ENCODE results near the gene ZNF280B. TPM values are rescaled to one million over a fixed set of nuclear protein-coding genes. Genes with fewer than 3 reads are reported as not detected.

Gene ZNF280B
- total and polyA plus RNA-seq, 9 of the 15 experiments (the other 6 are each of a cell fraction or from before 2014, with no cell fraction given): 7.7 to 29.9 (median 20.0) TPM

- TF ChIP-seq ELK1 (CRISPR knock-in tag; IDR thresholded peaks at IDR 0.05) (no peak), GMEB1 (CRISPR knock-in tag; IDR thresholded peaks at IDR 0.05) (peak; percentile 22; the same call in 1 of the 2 replicates), ZNF263 (CRISPR knock-in tag; IDR thresholded peaks at IDR 0.05; ENCODE audit: borderline replicate concordance) (no peak), NFIX (CRISPR knock-in tag; IDR thresholded peaks at IDR 0.05; ENCODE audit: low read depth) (no peak), GATAD2A (IDR thresholded peaks at IDR 0.05) (no peak), TEAD1 (CRISPR knock-in tag; IDR thresholded peaks at IDR 0.05) (peak in 1 of 2 experiments; percentile 61; a peak in 1 of 4 replicates), GTF2A2 (tag; IDR thresholded peaks at IDR 0.05) (no peak), NR3C1 (CRISPR knock-in tag; IDR thresholded peaks at IDR 0.05) (no peak), KAT8 (IDR thresholded peaks at IDR 0.05; ENCODE audit: low read depth) (no peak), SNRNP70 (optimal IDR thresholded peaks at IDR 0.05; ENCODE audit: low read depth, low read length) (no peak), ZNF639 (CRISPR knock-in tag; conservative IDR thresholded peaks at IDR 0.05 in 1 of 2, IDR thresholded peaks at IDR 0.05 in 1 of 2) (no peak), DACH1 (IDR thresholded peaks at IDR 0.05; ENCODE audit: partially characterized antibody) (no peak), TAF7 (tag; IDR thresholded peaks at IDR 0.05) (no peak), SAP30 (IDR thresholded peaks at IDR 0.05; ENCODE audit: borderline replicate concordance, insufficient read depth, low read depth, low read length, poor library complexity, severe bottlenecking) (no peak), ZNF609 (CRISPR knock-in tag; IDR thresholded peaks at IDR 0.05; ENCODE audit: borderline replicate concordance) (no peak), MTA3 (IDR thresholded peaks at IDR 0.05; ENCODE audit: borderline replicate concordance) (no peak), RNF219 (CRISPR knock-in tag; IDR thresholded peaks at IDR 0.05) (no peak)
Observed at GRCh38 chr22:22460635-22461034, 47.9 kb downstream of the ZNF280B start (continued).

All from K562 (cell line).